Measurements from ENCODE around the gene DCUN1D1.
"Not testable (repeated sequence)": the region's sequence is repeated elsewhere in the genome, so short reads cannot be mapped to it uniquely, and the experiment has no call there.

Gene DCUN1D1

GRCh38 chr3:183006396-183007002 is 26.2 kb upstream of the DCUN1D1 start:
- Histone ChIP-seq H3K4me3 (ENCODE audit: insufficient read depth, low read depth, low read length, poor library complexity, severe bottlenecking) (no peak overlapping the region), H3K9me3 (ENCODE audit: control insufficient read depth, low read length) (no peaks in the 10 kb centered on the region), H3K27me3 (replicated peaks; ENCODE audit: control insufficient read depth, insufficient read depth, low read length, poor library complexity, severe bottlenecking) (no peaks in the 10 kb centered on the region), H3K36me3 (ENCODE audit: control insufficient read depth, insufficient read depth, low read length) (no peaks in the 10 kb centered on the region), H3K27ac (ENCODE audit: insufficient read depth, low read length, poor library complexity, severe bottlenecking) (no peak overlapping the region), H3K4me1 (ENCODE audit: control insufficient read depth, insufficient read depth, low read length, poor library complexity, severe bottlenecking) (no peaks in the 10 kb centered on the region)
- no peak for DNase-seq

GRCh38 chr3:182999767-183000166 is 19.4 kb upstream of the DCUN1D1 start:
- H3K27me3 ChIP-seq (replicated peaks; ENCODE audit: control insufficient read depth, insufficient read depth, low read length, poor library complexity, severe bottlenecking) = no peaks in the 10 kb centered on the region
- no peaks in the 10 kb centered on the region for H3K9me3 ChIP-seq (ENCODE audit: control insufficient read depth, low read length)
- DNase-seq = no peak
- H3K36me3 ChIP-seq (ENCODE audit: control insufficient read depth, insufficient read depth, low read length) = no peaks in the 10 kb centered on the region
- H3K4me1 ChIP-seq (ENCODE audit: control insufficient read depth, insufficient read depth, low read length, poor library complexity, severe bottlenecking) = no peaks in the 10 kb centered on the region
- H3K4me3 ChIP-seq (ENCODE audit: insufficient read depth, low read depth, low read length, poor library complexity, severe bottlenecking) = no peak overlapping the region
- no peak overlapping the region for H3K27ac ChIP-seq (ENCODE audit: insufficient read depth, low read length, poor library complexity, severe bottlenecking)

- not testable (repeated sequence) for H3K27ac ChIP-seq (ENCODE audit: insufficient read depth, low read length, poor library complexity, severe bottlenecking); DNase-seq; H3K9me3 ChIP-seq (ENCODE audit: control insufficient read depth, low read length); H3K4me3 ChIP-seq (ENCODE audit: insufficient read depth, low read depth, low read length, poor library complexity, severe bottlenecking); H3K36me3 ChIP-seq (ENCODE audit: control insufficient read depth, insufficient read depth, low read length); H3K27me3 ChIP-seq (replicated peaks; ENCODE audit: control insufficient read depth, insufficient read depth, low read length, poor library complexity, severe bottlenecking); H3K4me1 ChIP-seq (ENCODE audit: control insufficient read depth, insufficient read depth, low read length, poor library complexity, severe bottlenecking)
Measured at GRCh38 chr3:182993486-182994201, 13.3 kb upstream of the DCUN1D1 start.

GRCh38 chr3:182989566-182989965 is 9.2 kb upstream of the DCUN1D1 start:
- no peak for DNase-seq
- Histone ChIP-seq H3K27me3 (replicated peaks; ENCODE audit: control insufficient read depth, insufficient read depth, low read length, poor library complexity, severe bottlenecking) (no peaks in the 10 kb centered on the region), H3K4me3 (ENCODE audit: insufficient read depth, low read depth, low read length, poor library complexity, severe bottlenecking) (no peak overlapping the region), H3K4me1 (ENCODE audit: control insufficient read depth, insufficient read depth, low read length, poor library complexity, severe bottlenecking) (no peaks in the 10 kb centered on the region), H3K36me3 (ENCODE audit: control insufficient read depth, insufficient read depth, low read length) (no peaks in the 10 kb centered on the region), H3K9me3 (ENCODE audit: control insufficient read depth, low read length) (no peaks in the 10 kb centered on the region), H3K27ac (ENCODE audit: insufficient read depth, low read length, poor library complexity, severe bottlenecking) (no peak overlapping the region)

- no peaks in the 10 kb centered on the region for H3K36me3 ChIP-seq (ENCODE audit: control insufficient read depth, insufficient read depth, low read length)
- H3K27me3 ChIP-seq (replicated peaks; ENCODE audit: control insufficient read depth, insufficient read depth, low read length, poor library complexity, severe bottlenecking) = no peaks in the 10 kb centered on the region
- DNase-seq = no peak
- no peak overlapping the region for H3K4me3 ChIP-seq (ENCODE audit: insufficient read depth, low read depth, low read length, poor library complexity, severe bottlenecking)
- H3K9me3 ChIP-seq (ENCODE audit: control insufficient read depth, low read length) = no peaks in the 10 kb centered on the region
- peaks cover 4% of the 10 kb centered on the region for H3K4me1 ChIP-seq (ENCODE audit: control insufficient read depth, insufficient read depth, low read length, poor library complexity, severe bottlenecking)
- H3K27ac ChIP-seq (ENCODE audit: insufficient read depth, low read length, poor library complexity, severe bottlenecking) = no peak overlapping the region
Measured at GRCh38 chr3:182986021-182986420, 5.7 kb upstream of the DCUN1D1 start.

GRCh38 chr3:182983876-182984275 is 3.5 kb upstream of the DCUN1D1 start:
- DNase-seq = no peak
- no peaks in the 10 kb centered on the region for H3K36me3 ChIP-seq (ENCODE audit: control insufficient read depth, insufficient read depth, low read length)
- peaks cover 11% of the 10 kb centered on the region for H3K4me1 ChIP-seq (ENCODE audit: control insufficient read depth, insufficient read depth, low read length, poor library complexity, severe bottlenecking)
- no peaks in the 10 kb centered on the region for H3K27me3 ChIP-seq (replicated peaks; ENCODE audit: control insufficient read depth, insufficient read depth, low read length, poor library complexity, severe bottlenecking)
- no peak overlapping the region for H3K4me3 ChIP-seq (ENCODE audit: insufficient read depth, low read depth, low read length, poor library complexity, severe bottlenecking)
- H3K27ac ChIP-seq (ENCODE audit: insufficient read depth, low read length, poor library complexity, severe bottlenecking) = no peak overlapping the region
- no peaks in the 10 kb centered on the region for H3K9me3 ChIP-seq (ENCODE audit: control insufficient read depth, low read length)

- DNase-seq = no peak
- H3K27ac ChIP-seq (ENCODE audit: insufficient read depth, low read length, poor library complexity, severe bottlenecking) = peak overlapping the region; percentile 73
- no peaks in the 10 kb centered on the region for H3K9me3 ChIP-seq (ENCODE audit: control insufficient read depth, low read length)
- H3K36me3 ChIP-seq (ENCODE audit: control insufficient read depth, insufficient read depth, low read length) = no peaks in the 10 kb centered on the region
- H3K27me3 ChIP-seq (replicated peaks; ENCODE audit: control insufficient read depth, insufficient read depth, low read length, poor library complexity, severe bottlenecking) = no peaks in the 10 kb centered on the region
- H3K4me3 ChIP-seq (ENCODE audit: insufficient read depth, low read depth, low read length, poor library complexity, severe bottlenecking) = peak overlapping the region; percentile 62
- H3K4me1 ChIP-seq (ENCODE audit: control insufficient read depth, insufficient read depth, low read length, poor library complexity, severe bottlenecking) = peaks cover 11% of the 10 kb centered on the region
Measured at GRCh38 chr3:182981038-182981380, 671 bp upstream of the DCUN1D1 start.

GRCh38 chr3:182979674-182980191 is 605 bp downstream of the DCUN1D1 start:
- peak overlapping the region; percentile 73 for H3K4me3 ChIP-seq (ENCODE audit: insufficient read depth, low read depth, low read length, poor library complexity, severe bottlenecking)
- peak overlapping the region; percentile 58 for H3K27ac ChIP-seq (ENCODE audit: insufficient read depth, low read length, poor library complexity, severe bottlenecking)
- no peak for DNase-seq
- no peaks in the 10 kb centered on the region for H3K36me3 ChIP-seq (ENCODE audit: control insufficient read depth, insufficient read depth, low read length)
- H3K4me1 ChIP-seq (ENCODE audit: control insufficient read depth, insufficient read depth, low read length, poor library complexity, severe bottlenecking) = peaks cover 11% of the 10 kb centered on the region
- no peaks in the 10 kb centered on the region for H3K27me3 ChIP-seq (replicated peaks; ENCODE audit: control insufficient read depth, insufficient read depth, low read length, poor library complexity, severe bottlenecking)
- no peaks in the 10 kb centered on the region for H3K9me3 ChIP-seq (ENCODE audit: control insufficient read depth, low read length)

- peak overlapping the region; percentile 58 for H3K27ac ChIP-seq (ENCODE audit: insufficient read depth, low read length, poor library complexity, severe bottlenecking)
- H3K4me3 ChIP-seq (ENCODE audit: insufficient read depth, low read depth, low read length, poor library complexity, severe bottlenecking) = peak overlapping the region; percentile 73
- no peaks in the 10 kb centered on the region for H3K9me3 ChIP-seq (ENCODE audit: control insufficient read depth, low read length)
Measured at GRCh38 chr3:182979103-182979673, 1.1 kb downstream of the DCUN1D1 start.

GRCh38 chr3:182978387-182978786 is 2.0 kb downstream of the DCUN1D1 start:
- Histone ChIP-seq H3K9me3 (ENCODE audit: control insufficient read depth, low read length) (no peaks in the 10 kb centered on the region), H3K4me1 (ENCODE audit: control insufficient read depth, insufficient read depth, low read length, poor library complexity, severe bottlenecking) (peaks cover 11% of the 10 kb centered on the region), H3K27me3 (replicated peaks; ENCODE audit: control insufficient read depth, insufficient read depth, low read length, poor library complexity, severe bottlenecking) (no peaks in the 10 kb centered on the region), H3K4me3 (ENCODE audit: insufficient read depth, low read depth, low read length, poor library complexity, severe bottlenecking) (peak overlapping the region; percentile 22), H3K27ac (ENCODE audit: insufficient read depth, low read length, poor library complexity, severe bottlenecking) (no peak overlapping the region), H3K36me3 (ENCODE audit: control insufficient read depth, insufficient read depth, low read length) (no peaks in the 10 kb centered on the region)
- DNase-seq = no peak

More at GRCh38 chr3:182979103-182979673, 1.1 kb downstream of the DCUN1D1 start:
- Histone ChIP-seq H3K36me3 (ENCODE audit: control insufficient read depth, insufficient read depth, low read length) (no peaks in the 10 kb centered on the region), H3K27me3 (replicated peaks; ENCODE audit: control insufficient read depth, insufficient read depth, low read length, poor library complexity, severe bottlenecking) (no peaks in the 10 kb centered on the region), H3K4me1 (ENCODE audit: control insufficient read depth, insufficient read depth, low read length, poor library complexity, severe bottlenecking) (peaks cover 11% of the 10 kb centered on the region)
- no peak for DNase-seq
